HG03520 (cell line): ENCODE measurements around the gene AP3B1.
"Not testable (repeated sequence)": the region's sequence is repeated elsewhere in the genome, so short reads cannot be mapped to it uniquely, and the experiment has no call there.

Experiments used
- ATAC-seq: cut with Tn5 transposase; IDR thresholded peaks from one replicate; pipeline ENCODE4 v1.9.1; 2021; ENCODE audit warnings: mild to moderate bottlenecking, moderate library complexity; ENCODE audit not compliant: unreplicated experiment

The AP3B1 gene

DNA sequence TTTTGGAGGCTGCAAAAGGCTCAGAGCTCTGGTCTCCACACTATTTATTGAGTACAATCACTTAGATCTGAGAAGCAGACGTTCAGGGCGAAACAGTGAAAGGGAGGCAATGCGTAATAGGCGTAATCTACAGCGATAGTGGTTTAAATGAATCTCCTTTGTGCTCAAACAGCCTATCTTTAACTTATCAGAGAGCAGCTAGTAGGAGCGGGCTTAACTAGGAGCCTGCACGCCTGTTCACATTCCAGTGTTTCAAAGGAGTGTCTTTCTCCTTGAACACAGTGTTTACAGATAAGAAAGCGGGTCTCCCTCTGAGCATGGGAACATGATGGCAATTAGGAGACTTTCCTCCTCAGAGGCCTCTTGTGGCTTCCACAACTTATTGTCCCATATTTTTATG is 49.4 kb downstream of the AP3B1 start:
- ATAC-seq: no peak

DNA sequence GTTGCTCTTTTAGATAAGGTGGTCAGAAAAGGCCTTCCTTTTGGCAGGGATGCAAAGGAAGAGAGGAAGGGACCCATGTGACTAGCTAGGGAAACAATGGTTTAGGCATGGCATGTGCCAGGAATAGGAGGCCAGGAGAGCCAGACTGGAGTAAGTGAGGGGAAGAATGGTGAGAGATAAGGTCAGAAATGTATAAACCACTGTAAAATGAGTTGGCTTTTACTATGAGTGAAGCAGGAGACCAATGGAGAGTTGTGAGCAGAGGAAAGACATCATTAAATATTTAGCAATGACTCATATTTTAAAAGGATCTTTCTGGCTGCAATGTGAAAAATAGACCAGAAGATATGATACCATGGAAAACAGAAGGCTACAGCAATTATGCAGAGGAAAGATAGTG is 50.9 kb downstream of the AP3B1 start:
- no peak for ATAC-seq

DNA sequence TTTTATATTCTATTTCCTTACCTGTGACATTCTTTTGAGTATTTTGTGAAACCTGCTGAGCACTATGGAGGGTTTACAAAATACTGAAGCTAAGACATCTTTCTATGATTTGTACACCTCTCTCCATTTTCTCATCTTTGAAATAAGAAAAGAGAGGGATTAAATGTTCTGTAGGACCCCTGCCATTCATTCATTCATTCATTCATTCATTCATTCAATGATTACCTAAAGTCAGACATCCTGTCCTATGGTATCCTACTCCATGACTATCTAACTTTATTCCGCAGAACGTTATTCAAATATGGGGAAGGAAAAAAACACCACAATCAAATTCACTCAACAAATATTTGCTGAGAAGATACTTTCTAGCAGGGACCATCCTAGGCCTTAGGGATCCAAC is 51.4 kb downstream of the AP3B1 start:
- no peak for ATAC-seq

DNA sequence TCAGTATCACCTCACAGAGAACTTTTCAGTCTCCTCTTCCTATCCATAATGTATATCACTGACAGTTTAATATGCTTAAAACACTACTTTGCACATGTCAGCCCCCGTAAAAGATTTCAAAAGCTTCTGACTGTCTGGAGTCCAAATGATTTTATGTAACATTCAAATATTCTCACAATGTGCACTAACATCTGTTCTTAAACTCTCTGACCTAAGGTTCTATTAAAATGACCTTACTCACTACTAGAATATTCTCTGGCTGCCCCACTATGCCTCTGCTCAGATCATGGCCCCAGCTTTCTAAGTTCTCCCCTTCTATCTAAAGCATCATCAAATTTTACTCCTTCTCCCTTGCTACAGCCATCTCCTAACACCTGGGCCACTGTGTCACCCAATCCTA is 52.5 kb downstream of the AP3B1 start:
- ATAC-seq: no peak

DNA sequence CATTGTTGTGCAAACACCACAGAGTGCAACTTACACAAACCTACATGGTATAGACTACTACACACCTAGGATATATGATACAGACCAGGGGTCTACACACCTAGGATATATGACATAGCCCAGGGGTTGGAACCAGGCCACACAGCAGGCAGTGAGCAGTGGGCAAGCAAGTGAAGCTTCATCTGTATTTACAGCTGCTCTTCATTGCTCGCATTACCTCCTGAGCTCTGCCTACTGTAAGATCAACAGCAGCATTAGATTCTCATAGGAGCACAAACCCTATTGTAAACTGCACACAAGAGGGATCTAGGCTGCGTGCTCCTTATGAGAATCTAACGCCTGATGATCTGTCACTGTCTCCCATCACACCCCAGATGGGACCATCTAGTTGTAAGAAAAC is 56.6 kb downstream of the AP3B1 start:
- no peak for ATAC-seq

DNA sequence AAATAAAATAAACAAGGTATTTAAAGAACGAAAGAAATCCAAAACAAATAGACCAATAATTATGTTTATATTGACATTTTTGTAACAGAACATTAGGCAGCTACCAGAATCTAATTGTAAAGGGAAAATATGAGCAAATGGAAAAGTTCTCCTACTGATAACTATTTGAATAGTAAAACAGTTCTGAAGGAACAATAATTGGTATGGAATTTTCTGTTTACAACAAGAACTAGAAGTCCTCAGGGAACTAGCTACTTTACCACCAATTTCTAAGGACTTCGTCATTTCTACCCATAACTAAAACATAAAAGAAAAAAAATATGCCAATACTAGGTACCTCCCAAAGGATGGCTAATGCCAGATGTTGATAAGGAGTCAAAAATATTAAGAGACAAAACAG is 58.5 kb downstream of the AP3B1 start:
- no peak for ATAC-seq

DNA sequence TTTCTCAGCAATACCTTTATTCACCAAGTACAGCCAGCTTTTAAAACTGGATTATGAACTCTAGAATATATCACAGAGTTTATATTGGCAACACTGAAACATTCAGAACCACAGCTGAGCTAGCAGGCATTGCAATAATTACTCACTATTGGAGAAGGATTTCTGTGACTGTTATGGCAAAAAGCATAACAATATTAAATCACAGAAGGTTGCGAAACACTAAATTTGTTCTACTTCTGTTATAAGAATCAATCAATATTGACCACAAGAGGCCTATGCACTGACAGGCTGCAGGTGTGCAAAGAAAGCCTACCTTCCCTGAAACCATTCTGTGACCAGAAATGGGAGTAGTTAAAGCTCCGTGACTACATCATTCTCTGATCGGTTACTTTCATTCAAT is 59.2 kb downstream of the AP3B1 start:
- ATAC-seq: no peak

DNA sequence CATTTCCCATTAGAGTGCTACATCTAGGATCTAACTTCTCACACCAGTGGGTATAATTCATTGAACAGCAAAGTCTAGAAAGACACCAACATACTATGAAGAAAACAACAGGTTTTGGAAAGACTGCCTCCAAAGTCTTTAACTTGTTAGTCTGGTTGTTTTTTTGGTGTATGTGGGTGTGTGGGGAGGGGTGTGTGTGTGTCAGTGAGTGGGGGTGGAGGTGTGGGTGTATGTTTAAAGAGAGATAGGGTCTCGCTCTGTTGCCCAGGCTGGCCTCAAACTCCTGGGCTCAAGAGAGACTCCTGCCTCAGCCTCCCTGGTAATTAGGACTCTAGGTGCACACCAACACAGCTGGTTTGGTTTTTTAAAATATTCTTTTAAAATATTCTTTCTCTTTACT is 59.7 kb downstream of the AP3B1 start:
- no peak for ATAC-seq

DNA sequence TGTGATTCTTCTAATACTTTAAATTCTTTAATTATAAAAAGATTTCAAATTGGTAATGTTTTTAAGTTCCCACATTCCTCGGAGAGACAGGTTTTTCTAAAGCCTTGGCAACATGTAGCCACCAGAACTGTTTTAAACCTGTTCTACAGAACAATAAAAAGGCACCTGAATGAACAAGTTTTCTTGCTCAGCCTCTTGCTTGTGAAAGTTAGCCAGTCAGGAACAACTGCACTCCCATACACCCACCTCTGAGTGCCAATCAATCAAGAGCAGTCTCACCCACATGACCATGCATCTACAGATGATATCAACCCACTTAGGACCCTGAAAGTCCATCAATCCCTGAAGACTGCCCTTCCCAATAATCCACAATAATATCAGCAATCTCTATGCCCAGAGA is 62.3 kb downstream of the AP3B1 start:
- no peak for ATAC-seq

DNA sequence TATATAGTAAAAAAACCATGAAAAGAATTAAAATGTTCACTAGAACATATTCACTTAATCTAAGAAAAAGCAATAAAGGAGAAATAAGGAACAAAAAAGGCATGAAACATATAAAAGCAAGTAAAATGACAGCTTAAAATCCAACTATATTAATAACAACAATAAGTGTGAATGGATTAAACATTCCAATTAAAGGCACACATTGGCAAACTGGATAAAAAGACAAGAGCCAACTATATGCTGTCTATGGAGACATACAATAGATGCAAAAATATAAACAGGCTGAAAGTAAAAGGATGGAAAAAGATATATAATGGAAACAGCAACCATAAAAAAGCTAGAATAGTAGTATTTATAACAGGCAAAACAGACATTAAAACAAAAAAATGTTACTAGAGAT is 70.1 kb downstream of the AP3B1 start:
- no peak for ATAC-seq

DNA sequence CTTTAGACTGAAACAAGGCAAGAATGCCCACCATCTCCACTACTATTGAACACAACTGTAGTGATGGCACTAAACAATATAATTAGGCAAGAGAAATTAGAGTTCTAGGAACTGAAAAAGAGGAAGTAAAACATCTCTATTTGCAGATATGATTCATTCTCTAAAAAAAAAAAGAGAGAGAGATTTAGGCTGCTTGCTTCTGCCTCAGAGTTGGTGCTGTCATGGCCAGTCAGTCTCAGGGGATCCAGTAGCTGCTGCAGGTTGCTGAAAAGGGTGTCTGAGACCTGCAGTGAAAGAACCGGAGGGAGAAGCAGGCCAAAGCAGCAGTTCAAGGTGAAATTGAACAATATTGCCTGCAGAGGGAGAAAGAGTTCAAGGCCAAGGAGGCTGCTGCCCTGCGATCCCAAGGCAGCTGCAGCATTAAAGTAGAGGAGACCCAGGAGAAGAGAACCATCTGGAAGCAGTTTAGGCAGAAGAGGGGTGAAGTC is 72.5 kb downstream of the AP3B1 start:
- ATAC-seq: peak; percentile 96

DNA sequence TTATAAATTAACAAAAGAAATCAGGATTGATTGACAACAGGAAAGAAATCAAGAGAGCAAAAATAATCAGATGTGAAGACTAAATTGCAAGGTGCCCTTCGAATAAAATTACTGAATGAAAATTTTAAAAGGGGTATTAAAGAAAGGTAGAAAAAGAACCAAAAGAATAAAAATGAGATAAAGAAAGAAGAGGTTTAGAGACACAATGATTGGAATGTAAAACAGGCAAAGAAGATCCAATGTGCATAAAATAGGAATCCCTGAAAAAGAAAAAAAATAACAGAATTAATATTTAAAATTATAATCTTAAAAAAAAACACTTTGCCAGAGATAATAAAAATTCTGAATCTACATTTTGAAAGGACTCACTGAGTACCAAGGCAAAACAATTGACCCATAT is 73.0 kb downstream of the AP3B1 start:
- no peak for ATAC-seq

DNA sequence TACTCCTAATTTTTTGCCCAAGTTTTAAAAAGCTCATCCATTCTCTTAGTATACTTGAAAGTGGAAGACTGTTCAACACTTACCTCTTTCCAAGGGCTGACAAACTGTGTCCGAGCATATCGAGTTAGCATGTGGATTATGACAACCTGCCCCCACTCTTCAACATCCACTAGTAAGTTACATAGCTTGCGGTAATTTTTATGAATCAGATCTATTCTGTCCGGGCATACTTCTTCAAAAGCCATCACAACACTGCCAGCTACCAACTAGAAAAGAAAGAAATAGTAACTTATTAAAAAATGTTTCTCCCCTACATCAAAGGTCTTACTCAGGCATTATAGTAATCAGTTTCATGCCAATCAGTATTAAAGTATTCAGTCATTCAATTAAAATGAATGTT is 78.5 kb downstream of the AP3B1 start:
- ATAC-seq: no peak

DNA sequence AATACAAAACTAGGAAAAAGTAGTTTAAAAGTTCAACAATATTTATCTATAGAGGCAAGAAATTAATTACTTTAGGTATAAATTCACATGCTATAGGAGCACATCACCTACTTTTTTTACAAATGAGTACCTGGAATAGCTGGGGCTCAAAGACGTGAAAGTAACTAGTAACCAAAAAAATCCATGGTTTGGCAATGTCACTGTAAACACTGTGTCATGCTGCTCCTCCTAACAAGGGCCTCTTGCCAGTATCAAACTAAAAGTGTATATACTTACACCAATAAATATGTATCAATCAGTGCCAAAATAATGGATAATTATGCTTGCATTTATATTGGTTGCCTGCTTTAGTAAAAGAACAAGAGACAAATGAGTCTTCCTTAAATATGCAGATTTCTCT is 78.9 kb downstream of the AP3B1 start:
- no peak for ATAC-seq

DNA sequence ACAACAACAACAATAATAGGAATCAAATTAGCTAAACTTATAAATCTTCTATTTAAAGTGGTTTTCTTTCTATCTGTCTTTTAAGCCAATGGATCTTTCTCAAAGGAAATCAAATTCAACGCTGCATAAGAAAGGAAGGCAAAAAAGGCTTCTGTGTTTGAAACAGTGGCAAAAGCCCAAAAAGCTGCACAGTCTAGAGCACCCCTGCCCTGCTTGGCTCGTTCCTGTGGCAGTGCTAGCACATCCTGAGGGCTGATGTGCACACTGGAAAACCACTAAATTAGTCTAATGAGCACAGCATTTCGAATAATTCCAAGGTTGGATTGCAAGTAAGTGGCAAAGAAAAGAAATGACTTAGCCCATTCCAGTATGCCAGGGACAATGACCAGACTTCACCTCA is 80.7 kb downstream of the AP3B1 start:
- ATAC-seq: no peak

DNA sequence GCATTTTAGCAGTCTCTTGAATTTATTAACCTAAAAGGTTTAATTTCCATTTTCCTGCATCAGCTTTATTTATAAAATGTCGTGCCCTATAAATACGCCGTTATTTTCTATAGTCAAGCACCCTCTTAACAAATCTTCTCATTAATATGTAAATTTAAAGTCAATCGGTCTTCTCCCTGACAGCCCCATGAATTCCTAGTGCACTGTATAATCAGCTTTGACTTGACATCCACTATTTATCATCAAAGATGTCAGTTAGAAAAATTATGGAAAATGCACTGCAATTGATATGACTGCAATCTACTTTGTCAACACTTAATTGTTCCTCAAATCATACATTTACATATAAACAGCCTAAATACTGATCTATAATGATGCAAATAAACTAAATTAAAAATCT is 83.4 kb downstream of the AP3B1 start:
- ATAC-seq: no peak

DNA sequence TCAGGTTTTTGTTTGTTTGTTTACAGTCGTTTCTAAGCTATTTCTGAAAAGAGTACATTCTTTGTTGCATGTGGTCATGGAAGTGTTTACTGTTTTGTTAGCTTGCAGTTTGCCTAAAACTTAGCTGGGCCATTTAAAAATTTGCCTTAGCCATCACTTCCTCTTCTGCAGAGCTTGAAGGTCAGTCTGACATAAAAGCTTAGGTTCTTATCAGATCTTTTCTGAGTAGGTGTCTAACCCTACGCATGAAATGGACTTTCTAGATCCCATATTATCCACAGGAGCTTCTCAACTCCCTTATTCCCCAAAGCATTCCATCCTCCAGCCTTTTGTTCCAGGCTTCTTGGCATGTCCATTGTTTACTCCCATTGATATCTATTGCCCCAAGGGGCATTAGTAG is 90.3 kb downstream of the AP3B1 start:
- ATAC-seq: no peak

DNA sequence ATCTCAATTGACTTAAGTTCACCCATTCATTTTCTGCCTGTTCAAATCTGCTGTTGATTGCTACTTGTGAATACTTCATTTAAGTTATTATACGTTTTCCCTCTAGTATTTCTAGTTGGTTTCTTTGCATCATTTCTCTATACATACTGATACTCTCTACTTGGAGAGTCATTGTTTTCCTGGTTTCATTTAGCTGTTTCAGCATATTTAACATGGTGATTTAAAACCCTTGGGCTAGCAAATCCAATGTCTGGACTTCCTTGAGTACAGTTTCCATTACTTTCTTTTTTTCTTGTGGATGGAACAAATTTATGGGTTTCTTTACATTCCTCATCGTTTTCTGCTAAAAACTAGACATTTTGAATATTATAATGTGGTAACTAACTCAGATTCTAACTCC is 90.7 kb downstream of the AP3B1 start:
- no peak for ATAC-seq

DNA sequence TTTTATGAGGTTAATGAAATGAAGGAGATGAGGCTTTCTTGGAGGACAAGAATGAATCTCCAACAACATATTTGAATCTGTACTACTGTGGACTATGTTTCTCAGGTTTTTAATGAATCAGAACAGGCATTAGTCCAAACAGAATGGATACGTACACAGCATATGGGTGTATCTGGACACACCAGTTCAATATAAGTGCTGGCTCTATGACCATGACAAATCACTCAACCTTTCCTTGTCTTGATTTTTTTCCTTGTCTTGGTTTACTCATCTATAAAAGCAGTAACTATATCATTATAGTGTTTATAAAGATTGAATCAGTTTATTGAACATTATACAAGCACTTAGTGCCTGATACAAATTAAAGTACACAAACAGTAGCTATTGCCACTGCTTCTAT is 104.1 kb downstream of the AP3B1 start:
- ATAC-seq: no peak

DNA sequence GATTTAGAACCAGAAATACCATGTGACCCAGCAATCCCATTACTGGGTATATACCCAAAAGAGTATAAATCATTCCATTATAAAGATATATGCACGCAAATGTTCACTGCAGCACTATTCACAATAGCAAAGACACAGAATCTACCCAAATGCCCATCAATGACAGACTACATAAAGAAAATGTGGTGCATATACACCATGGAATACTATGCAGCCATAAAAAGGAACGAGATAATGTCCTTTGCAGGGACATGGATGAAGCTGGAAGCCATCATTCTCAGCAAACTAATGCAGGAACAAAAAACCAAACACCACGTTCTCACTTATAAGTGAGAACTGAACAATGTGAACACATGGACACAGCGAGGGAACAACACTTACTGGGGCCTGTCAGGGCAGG is 105.8 kb downstream of the AP3B1 start:
- not testable (repeated sequence) for ATAC-seq

DNA sequence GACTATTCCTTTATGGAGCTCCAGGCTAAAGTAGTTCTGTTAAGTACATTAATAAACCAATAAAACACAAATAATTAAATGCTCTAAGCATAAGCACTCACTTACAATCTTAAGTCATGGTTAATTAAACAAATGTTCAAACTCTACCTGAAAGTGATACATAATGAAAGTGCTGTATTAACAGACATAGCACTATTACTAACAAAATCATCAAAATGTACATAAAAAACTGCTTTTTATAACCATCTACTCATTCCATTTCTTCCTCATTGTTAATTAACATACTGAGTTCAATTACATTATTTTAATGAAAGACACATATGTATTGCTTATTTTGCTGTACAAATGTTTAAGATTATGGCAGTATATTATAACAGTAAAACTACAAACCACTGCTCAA is 107.3 kb downstream of the AP3B1 start:
- ATAC-seq: no peak

DNA sequence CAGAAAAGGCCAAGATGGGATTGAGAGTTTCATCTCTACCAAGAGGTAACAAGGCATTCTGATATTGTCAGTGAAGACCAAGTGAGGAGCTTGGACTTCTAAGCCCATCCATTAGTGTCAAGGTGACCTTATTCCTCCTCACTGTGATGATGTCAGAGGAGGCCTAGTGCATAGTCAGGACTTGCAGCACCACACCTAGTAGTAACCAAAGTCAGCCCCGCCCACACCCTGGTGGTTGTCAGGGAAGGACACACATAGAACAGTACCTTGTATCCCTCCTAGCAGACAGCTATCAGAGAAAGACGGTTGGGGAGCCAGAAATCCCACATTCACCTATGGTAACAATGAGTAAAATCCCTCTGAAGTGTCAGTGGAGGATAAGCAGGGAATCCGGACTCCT is 111.7 kb downstream of the AP3B1 start:
- ATAC-seq: no peak

DNA sequence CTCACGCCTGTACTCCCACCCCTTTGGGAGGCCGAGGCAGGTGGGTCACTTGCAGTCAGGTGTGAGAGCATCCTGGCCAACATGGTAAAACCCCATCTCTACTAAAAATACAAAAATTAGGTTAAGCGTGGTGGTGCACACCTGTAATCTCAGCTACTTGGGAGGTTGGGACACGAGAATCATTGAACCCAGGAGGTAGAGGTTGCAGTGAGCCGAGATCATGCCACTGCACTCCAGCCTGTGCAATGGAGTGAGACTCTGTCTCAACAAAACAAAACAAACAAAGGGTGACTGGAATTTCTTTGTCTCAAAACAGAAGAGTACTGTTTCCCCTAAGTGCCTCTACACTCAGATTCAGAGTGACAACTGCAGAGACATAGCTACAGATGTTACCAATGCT is 116.1 kb downstream of the AP3B1 start:
- no peak for ATAC-seq

DNA sequence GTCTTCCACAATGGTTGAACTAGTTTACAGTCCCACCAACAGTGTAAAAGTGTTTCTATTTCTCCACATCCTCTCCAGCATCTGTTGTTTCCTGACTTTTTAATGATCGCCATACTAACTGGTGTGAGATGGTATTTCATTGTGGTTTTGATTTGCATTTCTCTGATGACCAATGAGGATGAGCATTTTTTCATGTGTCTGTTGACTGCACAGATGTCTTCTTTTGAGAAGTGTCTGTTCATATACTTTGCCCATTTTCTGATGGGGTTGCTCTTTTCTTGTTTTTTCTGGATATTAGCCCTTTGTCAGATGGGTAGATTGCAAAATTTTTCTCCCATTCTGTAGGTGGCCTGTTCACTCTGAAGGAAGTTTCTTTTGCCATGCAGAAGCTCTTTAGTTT is 124.2 kb downstream of the AP3B1 start:
- not testable (repeated sequence) for ATAC-seq
